ENCODE data around the gene KCNQ2. TPM values are rescaled to one million over a fixed set of nuclear protein-coding genes. Genes with fewer than 3 reads are reported as not detected.

The KCNQ2 gene
- total and polyA plus RNA-seq, 10 of the 15 experiments (the other 5 are each of a cell fraction or from before 2014, with no cell fraction given) = 0.06 to 0.49 (median 0.26) TPM; not detected in 7

- no peak for TF ChIP-seq ZBTB40 (IDR thresholded peaks at IDR 0.05; ENCODE audit: borderline replicate concordance)
- TF ChIP-seq TCF7 (IDR thresholded peaks at IDR 0.05; ENCODE audit: borderline replicate concordance) = no peak
- no peak for TF ChIP-seq SREBF1 (IDR thresholded peaks at IDR 0.05; ENCODE audit: low read length)
- TF ChIP-seq ZNF274 (IDR thresholded peaks at IDR 0.05; ENCODE audit: insufficient read depth, insufficient read length) = no peak
- TF ChIP-seq TCF3 (IDR thresholded peaks at IDR 0.05; ENCODE audit: borderline replicate concordance, insufficient read depth, low read depth, low read length) = no peak
- TF ChIP-seq BHLHE40 (IDR thresholded peaks at IDR 0.05; ENCODE audit: borderline replicate concordance in 1 of 2, low read depth in 2 of 2, low read length in 1 of 2) = no peak
- TF ChIP-seq KAT2A (conservative IDR thresholded peaks at IDR 0.05; ENCODE audit: control insufficient read depth, low read depth, low read length) = no peak
- no peak for TF ChIP-seq SIN3A (IDR thresholded peaks at IDR 0.05; ENCODE audit: low read depth, low read length)
- TF ChIP-seq NFYA (IDR thresholded peaks at IDR 0.05; ENCODE audit: borderline replicate concordance, low read depth, low read length) = no peak
- TF ChIP-seq BCLAF1 (IDR thresholded peaks at IDR 0.05) = no peak
- TF ChIP-seq ZNF24 (IDR thresholded peaks at IDR 0.05) = no peak
- TF ChIP-seq RCOR1 (conservative IDR thresholded peaks at IDR 0.05; ENCODE audit: low read depth, low read length) = no peak
Measured at GRCh38 chr20:63482021-63482587, 9.6 kb upstream of the KCNQ2 start (continued).
